Cardiac fibroblast (primary cell): ENCODE data around the gene DNAJC12.
A peak's percentile ranks its signal among the peaks of the same experiment; 100 is the strongest.

ENCODE experiments used
- DNase-seq, 2 donors: peaks; one replicate each; pipeline versions ENCODE4 v3.0.0 to v3.0.0-alpha.2; 2010; ENCODE audit warnings: low read depth in 2 of 2
- H3K4me3 ChIP-seq, 2 donors: replicated peaks in 1 of 2; 1 replicate in 1 of 2; 2 replicates in 1 of 2; pipeline ENCODE4 v1.5.1; 2011; ENCODE audit warnings: low read depth in 2 of 2, low read length in 2 of 2, mild to moderate bottlenecking in 2 of 2, moderate library complexity in 1 of 2
- TF ChIP-seq, protein P1 (sequence below): IDR thresholded peaks from one replicate; pipeline ENCODE4 v1.5.1; 2011; ENCODE audit warnings: low read depth, mild to moderate bottlenecking, low read length, inconsistent platforms

DNAJC12 gene

DNA sequence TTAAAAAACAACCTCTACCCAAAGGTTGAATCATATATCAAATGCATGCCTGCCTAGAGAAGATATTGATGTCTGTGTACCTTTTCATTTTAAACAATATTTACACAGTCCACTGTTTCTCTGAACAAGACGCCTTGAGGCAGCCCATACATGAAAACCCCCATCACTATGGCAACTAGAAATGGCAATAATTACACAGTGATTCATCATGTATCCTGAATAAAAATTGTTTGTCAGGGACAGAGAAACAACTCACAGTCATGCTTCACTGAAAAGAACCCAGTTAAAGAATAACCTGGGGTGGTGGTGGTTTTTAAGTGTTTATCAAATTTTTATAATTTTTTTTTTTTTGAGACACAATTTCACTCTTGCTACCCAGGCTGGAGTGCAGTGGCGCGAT lies 19.7 kb downstream of the DNAJC12 start:
- TF ChIP-seq, protein P1, sequence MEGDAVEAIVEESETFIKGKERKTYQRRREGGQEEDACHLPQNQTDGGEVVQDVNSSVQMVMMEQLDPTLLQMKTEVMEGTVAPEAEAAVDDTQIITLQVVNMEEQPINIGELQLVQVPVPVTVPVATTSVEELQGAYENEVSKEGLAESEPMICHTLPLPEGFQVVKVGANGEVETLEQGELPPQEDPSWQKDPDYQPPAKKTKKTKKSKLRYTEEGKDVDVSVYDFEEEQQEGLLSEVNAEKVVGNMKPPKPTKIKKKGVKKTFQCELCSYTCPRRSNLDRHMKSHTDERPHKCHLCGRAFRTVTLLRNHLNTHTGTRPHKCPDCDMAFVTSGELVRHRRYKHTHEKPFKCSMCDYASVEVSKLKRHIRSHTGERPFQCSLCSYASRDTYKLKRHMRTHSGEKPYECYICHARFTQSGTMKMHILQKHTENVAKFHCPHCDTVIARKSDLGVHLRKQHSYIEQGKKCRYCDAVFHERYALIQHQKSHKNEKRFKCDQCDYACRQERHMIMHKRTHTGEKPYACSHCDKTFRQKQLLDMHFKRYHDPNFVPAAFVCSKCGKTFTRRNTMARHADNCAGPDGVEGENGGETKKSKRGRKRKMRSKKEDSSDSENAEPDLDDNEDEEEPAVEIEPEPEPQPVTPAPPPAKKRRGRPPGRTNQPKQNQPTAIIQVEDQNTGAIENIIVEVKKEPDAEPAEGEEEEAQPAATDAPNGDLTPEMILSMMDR: no peak
- DNase-seq: peak; percentile 14 to 74
- no peak overlapping the region for H3K4me3 ChIP-seq

- no peak for DNase-seq
Observed at GRCh38 chr10:67816719-67817118, 21.3 kb downstream of the DNAJC12 start.

DNA sequence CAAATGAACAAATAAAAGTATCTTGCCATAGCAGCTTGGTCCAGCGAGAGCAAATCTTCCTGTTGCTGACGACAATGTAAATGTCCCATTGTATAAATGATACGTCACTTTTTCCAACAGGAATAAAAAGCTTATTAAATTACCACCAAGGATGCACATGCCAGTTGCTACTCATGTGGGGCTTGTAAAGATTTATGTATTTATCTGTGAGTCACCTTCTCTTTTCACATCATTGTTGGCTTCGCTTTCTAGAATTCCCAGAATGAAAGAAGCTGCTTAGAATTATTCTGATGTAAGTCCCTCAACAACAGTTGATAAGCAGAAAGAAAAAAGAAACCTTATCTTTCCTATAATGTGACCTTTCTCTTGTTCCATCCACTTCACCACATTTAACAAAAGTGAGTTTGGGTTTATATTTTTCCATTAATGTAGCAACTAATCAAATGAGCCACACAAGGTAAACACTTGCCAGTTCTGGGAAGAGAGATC lies 22.4 kb downstream of the DNAJC12 start:
- peak; percentile 29 to 41 for DNase-seq
- no peak overlapping the region for H3K4me3 ChIP-seq
- TF ChIP-seq, protein P1: no peak

More at GRCh38 chr10:67816719-67817118, 21.3 kb downstream of the DNAJC12 start:
- no peak overlapping the region for H3K4me3 ChIP-seq
- TF ChIP-seq, protein P1: no peak

DNA sequence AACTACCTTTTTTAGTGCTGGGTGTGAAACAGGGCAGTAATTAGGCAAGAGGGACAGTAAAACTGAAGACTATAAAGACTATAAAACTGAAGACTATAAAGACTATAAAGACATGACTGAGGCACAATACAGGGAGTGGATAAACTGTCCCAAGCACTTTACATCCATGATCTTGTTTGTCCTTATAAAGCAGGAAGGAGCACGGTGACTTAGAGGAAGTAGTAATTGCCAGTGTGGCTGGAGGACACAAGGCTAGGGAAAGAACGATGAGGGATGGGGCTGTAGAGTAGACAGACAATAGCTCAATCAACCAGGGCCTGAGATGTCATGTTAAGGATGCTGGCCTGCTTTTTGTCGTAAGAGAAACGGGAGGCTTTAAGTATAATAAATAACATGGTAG lies 26.0 kb downstream of the DNAJC12 start:
- TF ChIP-seq, protein P1: no peak
- DNase-seq: no peak
- H3K4me3 ChIP-seq: no peak overlapping the region

DNA sequence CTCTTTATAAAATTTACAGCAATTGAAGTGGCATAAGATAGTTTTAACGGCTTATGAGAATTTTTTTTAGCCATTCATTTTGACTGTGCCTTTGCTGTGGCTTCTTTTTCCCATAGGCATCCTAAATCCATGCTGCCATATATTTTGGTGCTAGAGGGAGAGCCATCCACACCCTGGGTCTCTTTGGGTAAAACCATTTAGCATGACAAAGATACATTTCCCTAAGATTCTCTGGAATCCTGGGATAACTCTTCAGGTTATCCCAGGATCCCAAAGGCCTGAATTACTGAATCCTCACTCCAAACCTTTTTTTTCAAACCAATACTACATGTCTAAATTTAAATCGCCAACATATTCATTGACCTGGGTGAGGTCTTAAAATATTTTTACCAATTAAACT lies 28.9 kb downstream of the DNAJC12 start:
- TF ChIP-seq, protein P1: no peak
- no peak overlapping the region for H3K4me3 ChIP-seq
- no peak for DNase-seq

DNA sequence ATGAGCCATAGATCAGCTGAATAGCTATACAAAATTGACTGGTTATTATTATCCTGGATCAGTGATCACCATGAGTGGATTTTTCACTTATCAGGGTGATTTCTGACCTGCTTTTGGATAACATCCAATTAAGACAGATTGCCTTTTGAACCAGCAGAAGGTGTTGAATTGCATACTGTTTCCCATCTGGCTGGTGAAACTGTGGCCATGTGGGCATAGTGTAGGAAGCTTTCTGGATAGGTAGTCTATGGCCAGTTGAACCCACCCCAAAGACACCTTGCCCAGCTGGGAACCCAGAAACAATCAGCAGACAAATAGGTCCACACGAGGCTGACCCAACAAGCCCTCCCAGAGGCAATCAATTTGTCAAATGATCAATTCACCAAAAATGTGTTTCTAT lies 29.3 kb downstream of the DNAJC12 start:
- DNase-seq: no peak
- TF ChIP-seq, protein P1: no peak
- H3K4me3 ChIP-seq: no peak overlapping the region

GRCh38 chr10:67807855-67808456 lies 30.0 kb downstream of the DNAJC12 start:
- TF ChIP-seq, protein P1: no peak
- no peak for DNase-seq
- no peak overlapping the region for H3K4me3 ChIP-seq
